Activated T-cell treated with anti-CD3 and anti-CD28 coated beads, Interleukin-2, amount 50 U/mL, for 72 hours (primary cell): Measurements from ENCODE around the gene SFXN5. TPM values are rescaled to one million over a fixed set of nuclear protein-coding genes. Genes with fewer than 3 reads are reported as not detected.

ENCODE experiments used
- ATAC-seq, 2 donors: fragments of 150-1000 bp; cut with Tn5 transposase; replicated peaks in 1 of 2; 2 replicates each; pipeline ENCODE4 v1.10.0; 2021; ENCODE audit warnings: moderate library complexity in 2 of 2, mild to moderate bottlenecking in 1 of 2
- DNase-seq, 2 donors: peaks; one replicate each; pipeline ENCODE4 v3.0.0; 2021 to 2022; ENCODE audit warnings: mixed read lengths in 1 of 2
- H3K27ac Mint-ChIP-seq: one replicate; pipeline ENCODE4 v1.8.0; 2022; ENCODE audit warnings: mild to moderate bottlenecking, moderate library complexity, mixed read lengths
- H3K27me3 Mint-ChIP-seq: one replicate; pipeline ENCODE4 v1.8.0; 2022; ENCODE audit warnings: low read depth, mixed read lengths
- H3K36me3 Mint-ChIP-seq, 2 donors: one replicate each; pipeline ENCODE4 v1.8.0; 2022; ENCODE audit warnings: mixed read lengths in 2 of 2, mild to moderate bottlenecking in 1 of 2; ENCODE audit not compliant: insufficient read depth in 2 of 2
- H3K4me1 Mint-ChIP-seq: one replicate; pipeline ENCODE4 v1.8.0; 2022; ENCODE audit warnings: low read depth, mixed read lengths
- H3K4me3 Mint-ChIP-seq, 2 donors: one replicate each; pipeline ENCODE4 v1.8.0; 2022; ENCODE audit warnings: mild to moderate bottlenecking in 2 of 2, mixed read lengths in 2 of 2, moderate library complexity in 2 of 2
- H3K9me3 Mint-ChIP-seq, 2 donors: one replicate each; pipeline ENCODE4 v1.8.0; 2022; ENCODE audit warnings: mixed read lengths in 2 of 2
- total RNA-seq, 2 donors: library from RNA; stranded (reverse); gene quantifications; one replicate each; pipeline ENCODE4 v1.2.3, GENCODE V29; 2022

Gene SFXN5
- total RNA-seq, 2 donors from 2014 or later = 9.1 to 10.1 TPM

DNA sequence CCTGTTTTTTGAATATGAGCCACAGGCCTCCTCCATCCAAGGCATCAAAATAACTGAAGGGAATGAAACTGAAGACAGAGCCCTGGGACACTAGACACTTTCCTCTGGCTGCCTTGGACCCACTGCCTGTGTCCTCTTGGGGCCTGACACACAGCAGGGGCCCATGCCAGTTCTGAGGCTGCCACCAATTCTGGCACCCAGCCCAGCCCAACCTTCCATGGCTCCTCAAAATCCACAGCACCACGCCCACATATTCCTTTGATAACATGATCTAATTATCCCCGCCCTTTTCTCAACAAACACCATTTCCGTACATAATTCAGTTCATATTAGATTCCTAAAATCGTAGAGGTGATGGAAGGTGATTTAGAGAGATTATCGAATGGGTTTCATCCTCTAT, 90.0 kb downstream of the SFXN5 start:
- H3K4me3 Mint-ChIP-seq = no peak overlapping the region
- no peaks in the 10 kb centered on the region for H3K36me3 Mint-ChIP-seq
- no peak for DNase-seq
- no peaks in the 10 kb centered on the region for H3K9me3 Mint-ChIP-seq
- no peaks in the 10 kb centered on the region for H3K27me3 Mint-ChIP-seq
- H3K27ac Mint-ChIP-seq = no peak overlapping the region
- no peak for ATAC-seq
- peaks cover 4% of the 10 kb centered on the region for H3K4me1 Mint-ChIP-seq

DNA sequence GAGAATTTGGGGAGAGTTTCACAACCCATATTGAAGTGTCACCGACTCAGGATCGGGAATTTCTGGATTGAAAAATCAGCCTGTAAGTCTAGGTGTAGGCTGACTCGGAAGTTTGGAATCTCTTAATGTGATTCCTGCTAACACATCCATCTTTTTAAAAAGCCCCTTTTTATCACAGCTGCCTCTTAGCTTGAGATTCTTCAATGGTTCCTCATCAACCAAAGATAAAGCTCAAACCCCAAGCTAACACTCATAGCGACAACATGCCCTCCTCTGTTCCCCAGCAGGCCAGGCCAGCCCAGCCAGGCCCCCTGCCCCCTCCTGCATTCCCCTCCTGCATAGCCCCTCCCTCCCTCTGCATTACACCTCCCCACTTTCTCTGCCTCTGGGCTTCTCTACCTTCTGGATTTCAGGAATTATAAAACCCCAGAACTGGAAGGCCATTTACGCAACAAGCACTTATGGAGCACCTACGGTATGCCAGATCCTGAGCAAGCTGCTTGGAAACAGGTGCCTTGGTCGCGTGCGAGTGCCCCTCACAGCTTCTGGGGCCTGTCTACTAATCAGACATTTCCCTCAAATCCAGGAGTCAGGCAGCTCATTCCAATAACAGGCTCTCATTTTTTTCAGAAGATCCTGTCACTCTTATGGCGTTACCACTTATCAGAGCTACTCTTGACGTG, 90.8 kb downstream of the SFXN5 start:
- Mint-ChIP-seq H3K27ac (no peak overlapping the region), H3K4me1 (peaks cover 4% of the 10 kb centered on the region), H3K27me3 (no peaks in the 10 kb centered on the region), H3K36me3 (no peaks in the 10 kb centered on the region), H3K9me3 (no peaks in the 10 kb centered on the region), H3K4me3 (no peak overlapping the region)
- ATAC-seq (no peak), DNase-seq (no peak)

DNA sequence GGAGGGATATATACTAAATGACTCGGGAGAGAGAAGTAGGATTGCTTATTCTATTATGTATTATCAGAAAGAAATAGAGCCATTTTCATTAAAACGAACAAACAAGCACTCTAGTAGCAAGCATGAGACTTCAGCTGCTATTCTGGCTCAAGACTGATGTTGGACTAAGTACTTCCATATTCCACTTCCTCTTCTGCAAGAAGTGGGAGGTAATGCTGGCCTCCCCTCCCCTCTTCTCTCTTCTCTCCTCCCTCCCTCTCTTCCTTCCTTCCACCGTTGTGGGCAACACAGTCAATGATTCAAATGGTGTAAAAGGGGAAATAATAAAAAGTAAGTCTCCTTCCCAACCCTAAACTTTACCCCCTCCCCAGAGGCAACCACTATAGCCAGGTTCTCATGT, 91.6 kb downstream of the SFXN5 start:
- no peaks in the 10 kb centered on the region for H3K27me3 Mint-ChIP-seq
- peaks cover 4% of the 10 kb centered on the region for H3K4me1 Mint-ChIP-seq
- no peak overlapping the region for H3K4me3 Mint-ChIP-seq
- no peak for DNase-seq
- no peaks in the 10 kb centered on the region for H3K9me3 Mint-ChIP-seq
- no peak overlapping the region for H3K27ac Mint-ChIP-seq
- no peaks in the 10 kb centered on the region for H3K36me3 Mint-ChIP-seq
- no peak for ATAC-seq

DNA sequence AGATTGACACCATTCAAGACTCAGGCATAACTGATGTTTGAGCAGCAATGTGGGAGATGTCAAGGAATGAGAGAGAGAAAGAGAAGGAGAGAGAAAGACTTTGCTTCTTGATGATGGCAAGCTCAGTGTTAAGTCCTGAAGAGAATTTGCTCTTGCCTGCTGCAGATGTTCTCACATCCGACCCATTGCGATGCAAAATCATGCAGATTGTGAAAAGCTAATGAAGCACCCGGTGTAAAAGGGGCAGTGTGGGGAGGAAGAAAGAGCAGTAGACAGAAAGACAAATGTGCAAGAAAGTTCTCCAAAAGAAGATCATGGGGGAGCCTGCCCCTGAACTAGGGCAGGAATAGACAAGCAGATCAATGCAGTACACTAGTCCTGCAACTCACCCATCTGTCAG, 96.5 kb downstream of the SFXN5 start:
- H3K4me1 Mint-ChIP-seq = peaks cover 2% of the 10 kb centered on the region
- H3K9me3 Mint-ChIP-seq = no peaks in the 10 kb centered on the region
- no peak overlapping the region for H3K4me3 Mint-ChIP-seq
- no peaks in the 10 kb centered on the region for H3K36me3 Mint-ChIP-seq
- ATAC-seq (no peak), DNase-seq (no peak)
- no peaks in the 10 kb centered on the region for H3K27me3 Mint-ChIP-seq
- no peak overlapping the region for H3K27ac Mint-ChIP-seq

DNA sequence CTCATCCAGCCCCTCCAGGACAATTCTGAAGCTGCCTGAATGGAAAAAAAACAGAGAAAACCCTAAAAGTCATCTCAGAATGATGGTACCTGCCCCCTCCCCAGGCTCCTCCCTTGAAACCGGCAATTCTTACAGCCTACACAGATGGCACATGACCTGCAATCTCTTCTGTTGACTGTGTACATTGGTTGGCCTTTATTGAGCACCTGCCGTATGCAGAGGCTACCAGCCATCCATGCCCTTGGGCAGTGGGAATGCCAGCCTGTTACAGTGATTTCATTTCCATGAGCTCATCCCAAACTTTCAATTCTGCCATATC, 97.1 kb downstream of the SFXN5 start:
- no peaks in the 10 kb centered on the region for H3K36me3 Mint-ChIP-seq
- no peak for ATAC-seq
- H3K9me3 Mint-ChIP-seq = no peaks in the 10 kb centered on the region
- H3K4me3 Mint-ChIP-seq = no peak overlapping the region
- no peaks in the 10 kb centered on the region for H3K27me3 Mint-ChIP-seq
- H3K27ac Mint-ChIP-seq = no peak overlapping the region
- DNase-seq = no peak
- H3K4me1 Mint-ChIP-seq = no peaks in the 10 kb centered on the region

DNA sequence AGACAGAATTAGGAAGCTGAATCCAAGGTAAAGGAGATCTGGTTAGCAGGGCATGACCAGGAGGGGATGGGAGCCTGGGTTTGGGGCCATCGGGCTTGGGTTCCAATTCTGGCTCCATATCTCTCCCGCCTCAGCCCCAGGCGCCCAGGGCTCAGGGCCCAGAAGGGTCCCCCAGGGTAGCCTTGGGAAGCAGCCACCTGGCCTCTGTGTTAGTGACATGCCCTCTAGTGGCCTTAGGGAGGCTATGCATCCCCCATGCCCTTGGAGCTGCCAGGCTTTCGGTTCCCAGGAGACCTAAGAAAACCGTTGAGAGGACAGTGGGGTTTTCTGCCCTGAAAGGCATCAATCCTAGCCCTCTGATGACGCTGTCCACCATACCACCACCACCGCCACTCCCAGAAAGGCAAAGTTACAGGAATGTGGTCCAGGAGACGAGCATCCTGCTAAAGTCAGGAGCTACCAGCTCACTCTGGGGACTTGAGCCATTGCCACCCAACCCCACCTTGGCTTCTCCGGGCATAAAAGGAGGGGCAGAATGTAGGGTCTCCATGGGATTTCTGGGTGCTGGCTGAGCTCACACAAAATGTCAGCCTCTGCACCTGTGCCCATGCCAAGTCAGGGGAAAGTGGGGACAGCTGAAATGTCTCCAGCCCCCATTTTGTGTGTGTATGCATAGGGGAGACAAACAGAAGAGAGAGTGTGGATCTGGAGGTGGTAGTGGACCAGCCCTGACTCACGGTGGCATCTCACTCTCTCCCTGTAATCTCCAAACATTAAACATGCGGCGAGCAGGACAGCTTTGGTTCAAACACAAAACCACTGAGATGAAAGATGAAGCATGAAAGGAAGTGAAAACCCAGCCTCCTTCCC, 97.7 kb downstream of the SFXN5 start:
- H3K27me3 Mint-ChIP-seq = no peaks in the 10 kb centered on the region
- no peak overlapping the region for H3K4me3 Mint-ChIP-seq
- no peaks in the 10 kb centered on the region for H3K36me3 Mint-ChIP-seq
- peak; percentile 66 to 77 for ATAC-seq
- no peaks in the 10 kb centered on the region for H3K4me1 Mint-ChIP-seq
- DNase-seq = peak; percentile 37 to 49
- no peaks in the 10 kb centered on the region for H3K9me3 Mint-ChIP-seq
- no peak overlapping the region for H3K27ac Mint-ChIP-seq

DNA sequence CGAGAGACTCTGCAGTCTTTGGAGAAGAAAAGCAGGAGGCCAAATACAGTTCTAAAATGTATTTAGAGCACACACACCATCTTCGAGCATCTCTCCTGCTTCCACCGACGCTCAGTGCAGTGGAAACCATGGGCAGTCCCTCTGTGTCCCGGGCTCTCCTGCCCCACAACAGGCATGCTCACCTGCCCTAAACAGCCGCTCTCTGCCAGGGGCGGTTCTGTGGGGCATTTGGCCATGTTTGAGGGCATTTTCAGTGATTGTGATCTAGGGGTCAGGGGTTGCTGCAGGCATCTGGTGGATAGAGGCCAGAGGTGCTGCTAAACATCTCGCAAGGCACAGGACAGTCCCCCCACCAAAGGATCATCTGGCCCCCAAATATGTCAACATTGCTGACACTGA, 98.4 kb downstream of the SFXN5 start:
- H3K9me3 Mint-ChIP-seq = no peaks in the 10 kb centered on the region
- no peak overlapping the region for H3K4me3 Mint-ChIP-seq
- H3K27ac Mint-ChIP-seq = no peak overlapping the region
- no peaks in the 10 kb centered on the region for H3K36me3 Mint-ChIP-seq
- DNase-seq = no peak
- H3K27me3 Mint-ChIP-seq = no peaks in the 10 kb centered on the region
- no peaks in the 10 kb centered on the region for H3K4me1 Mint-ChIP-seq
- ATAC-seq = no peak

DNA sequence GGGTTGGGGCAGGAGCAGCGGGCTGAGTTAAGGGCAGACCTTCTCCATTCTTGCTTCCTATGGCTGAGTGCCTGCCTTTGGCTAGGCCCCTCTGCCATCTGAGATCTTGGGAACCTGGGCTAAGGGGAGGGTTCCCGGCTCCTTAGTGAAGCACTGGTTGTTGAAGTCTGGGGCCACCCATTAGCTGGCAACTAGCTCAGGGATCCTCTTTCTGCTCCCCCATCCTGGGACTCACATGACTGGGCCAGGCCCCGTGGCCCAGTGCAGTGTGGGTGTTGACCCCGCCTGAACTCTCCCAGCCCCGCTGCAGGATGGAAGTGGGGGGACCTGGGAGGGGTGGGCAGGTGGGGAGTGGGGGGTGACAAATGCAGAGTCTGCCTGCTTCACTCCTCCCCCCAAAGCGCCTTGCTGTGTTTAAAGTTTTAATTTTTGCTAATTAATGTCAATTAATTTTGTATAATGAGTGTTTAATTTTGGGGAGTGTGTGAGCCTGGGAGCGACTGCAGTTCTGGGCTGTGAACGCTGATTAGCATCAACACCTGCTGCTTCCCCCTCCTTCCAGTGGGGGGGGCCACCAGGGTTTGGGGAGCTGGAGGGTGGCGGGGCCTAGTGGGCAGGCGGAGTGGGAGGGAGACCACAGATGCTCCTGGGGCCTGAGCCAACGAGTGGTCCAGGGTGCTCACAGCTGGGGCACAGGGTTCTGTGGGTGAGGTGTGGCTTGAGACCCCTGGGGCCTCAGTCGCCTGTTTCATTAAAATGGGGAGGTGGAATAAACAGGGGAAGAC, 99.0 kb downstream of the SFXN5 start:
- Mint-ChIP-seq H3K36me3 (no peaks in the 10 kb centered on the region), H3K4me3 (no peak overlapping the region), H3K27me3 (no peaks in the 10 kb centered on the region), H3K9me3 (no peaks in the 10 kb centered on the region), H3K4me1 (no peaks in the 10 kb centered on the region), H3K27ac (no peak overlapping the region)
- ATAC-seq = no peak
- DNase-seq = no peak

DNA sequence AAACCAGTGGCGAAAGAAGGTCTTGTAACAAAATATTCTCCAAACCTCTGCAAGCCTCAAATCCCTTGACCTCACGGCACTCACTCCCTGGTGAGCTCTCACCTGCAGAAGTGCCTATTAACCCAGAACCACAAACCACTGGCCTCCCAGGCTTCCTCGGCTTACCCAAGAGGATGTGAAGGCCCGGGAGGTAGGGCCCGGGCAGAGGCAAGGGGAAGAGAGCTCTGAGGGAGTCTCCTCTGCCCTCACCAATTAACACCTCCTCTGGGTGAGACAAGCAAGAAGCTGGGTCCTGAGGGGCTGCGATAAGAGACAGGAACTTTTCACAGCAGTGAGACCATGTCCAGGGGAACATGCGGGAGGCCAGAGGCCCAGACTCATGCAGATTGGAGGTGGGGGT, 100.5 kb downstream of the SFXN5 start:
- H3K36me3 Mint-ChIP-seq = no peaks in the 10 kb centered on the region

DNA sequence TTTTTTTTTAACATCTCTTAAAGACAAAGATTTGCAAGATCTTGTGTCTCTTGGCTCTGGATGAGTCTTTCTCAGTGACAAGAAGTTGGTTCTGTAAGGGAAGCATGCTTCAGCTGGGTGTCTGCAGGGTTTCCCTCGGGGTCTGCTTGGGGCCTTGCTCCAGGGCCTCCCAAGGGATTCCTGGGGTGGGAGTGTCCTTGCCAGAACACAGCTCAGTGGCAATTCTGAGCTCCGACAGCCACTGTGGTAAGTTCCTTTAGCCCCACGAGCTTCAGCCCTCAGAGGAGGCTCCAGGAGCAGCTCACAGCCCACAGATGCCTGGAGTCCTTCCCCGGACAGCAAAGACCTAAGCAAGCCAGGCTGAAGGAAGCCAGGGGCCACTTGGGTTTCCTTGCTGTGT, 101.8 kb downstream of the SFXN5 start:
- no peaks in the 10 kb centered on the region for H3K4me1 Mint-ChIP-seq
- DNase-seq = no peak
- H3K36me3 Mint-ChIP-seq = no peaks in the 10 kb centered on the region
- no peak for ATAC-seq
- H3K4me3 Mint-ChIP-seq = no peak overlapping the region
- no peaks in the 10 kb centered on the region for H3K9me3 Mint-ChIP-seq
- no peaks in the 10 kb centered on the region for H3K27me3 Mint-ChIP-seq
- H3K27ac Mint-ChIP-seq = no peak overlapping the region

More for the DNA sequence above, 100.5 kb downstream of the SFXN5 start:
- Mint-ChIP-seq H3K27me3 (no peaks in the 10 kb centered on the region), H3K9me3 (no peaks in the 10 kb centered on the region), H3K4me1 (no peaks in the 10 kb centered on the region), H3K27ac (no peak overlapping the region), H3K4me3 (no peak overlapping the region)
- DNase-seq = no peak
- no peak for ATAC-seq

DNA sequence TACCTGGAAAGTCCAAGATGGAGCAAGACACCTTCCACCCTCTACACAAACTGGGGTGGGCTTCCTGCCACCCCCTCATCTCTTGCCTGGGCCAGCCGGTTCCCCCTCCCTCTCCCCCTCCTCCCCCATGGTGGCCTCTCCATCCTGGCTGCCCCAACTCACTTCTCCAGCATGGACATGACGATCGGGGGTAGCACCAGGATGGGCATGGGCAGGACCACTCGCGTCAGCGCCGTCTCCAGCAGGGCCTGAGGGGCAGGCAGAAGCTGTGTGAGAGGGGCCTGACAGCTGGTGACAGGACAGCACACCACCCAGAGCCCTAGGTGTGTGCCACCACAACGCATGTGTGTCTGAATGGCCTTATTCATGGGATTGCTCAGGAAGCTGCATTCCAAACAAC, 103.2 kb downstream of the SFXN5 start:
- no peak for ATAC-seq
- no peak overlapping the region for H3K4me3 Mint-ChIP-seq
- H3K4me1 Mint-ChIP-seq = no peaks in the 10 kb centered on the region
- no peak overlapping the region for H3K27ac Mint-ChIP-seq
- no peak for DNase-seq
- no peaks in the 10 kb centered on the region for H3K27me3 Mint-ChIP-seq
- H3K9me3 Mint-ChIP-seq = no peaks in the 10 kb centered on the region
- no peaks in the 10 kb centered on the region for H3K36me3 Mint-ChIP-seq

DNA sequence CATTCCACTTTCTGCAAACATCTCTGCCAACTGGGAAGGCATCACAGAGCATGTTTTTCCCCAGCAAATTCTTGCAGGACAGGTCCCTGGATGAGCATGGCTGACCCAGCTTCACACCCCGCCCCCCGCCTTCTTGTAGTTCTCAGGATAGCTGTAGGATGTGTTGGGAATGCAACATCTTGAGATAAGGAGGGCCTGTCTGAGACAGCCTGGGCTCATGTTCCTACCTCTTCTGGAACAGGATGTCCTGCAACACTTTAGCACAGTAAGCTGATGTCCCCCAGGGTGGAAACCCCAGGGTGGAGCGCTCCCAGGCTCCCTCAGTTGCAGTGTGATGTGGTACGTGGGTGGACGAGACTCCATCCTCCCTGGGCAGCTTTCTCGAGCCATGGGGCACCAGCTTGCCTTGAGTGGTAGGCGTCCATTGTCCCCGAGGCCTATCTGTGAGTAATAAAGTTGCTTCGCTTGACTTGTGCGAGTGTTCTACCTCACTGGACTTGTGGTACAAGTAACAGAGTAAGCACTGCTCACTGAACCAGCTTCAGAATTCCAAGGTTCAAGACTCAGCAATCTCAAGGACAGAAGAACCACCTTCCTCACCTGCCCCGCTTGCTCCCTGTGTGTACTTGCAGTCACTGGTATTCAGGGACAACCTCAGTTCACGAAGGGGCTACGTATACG, 105.6 kb downstream of the SFXN5 start:
- H3K27ac Mint-ChIP-seq = no peak overlapping the region
- no peak overlapping the region for H3K4me3 Mint-ChIP-seq
- no peaks in the 10 kb centered on the region for H3K36me3 Mint-ChIP-seq
- no peaks in the 10 kb centered on the region for H3K4me1 Mint-ChIP-seq
- no peak for DNase-seq
- ATAC-seq = no peak
- H3K27me3 Mint-ChIP-seq = no peaks in the 10 kb centered on the region
- H3K9me3 Mint-ChIP-seq = no peaks in the 10 kb centered on the region

DNA sequence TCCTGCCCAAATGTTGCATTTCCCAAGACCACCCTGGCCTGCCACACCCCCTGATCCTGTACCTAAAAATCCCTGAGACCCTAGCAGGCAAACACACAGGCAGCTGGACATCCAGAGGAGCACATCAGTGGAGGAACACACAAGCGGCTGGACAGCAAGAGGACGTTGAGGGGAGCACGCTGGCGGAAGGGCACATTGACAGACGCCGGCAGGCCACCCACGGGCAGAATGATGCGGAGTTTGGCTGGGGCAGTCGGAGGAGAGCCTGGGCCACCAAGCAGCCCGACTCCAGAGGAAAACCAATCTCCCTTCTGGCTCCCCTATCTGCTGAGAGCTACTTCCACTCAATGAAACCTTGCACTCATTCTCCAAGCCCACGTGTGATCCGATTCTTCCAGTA, 106.5 kb downstream of the SFXN5 start:
- no peaks in the 10 kb centered on the region for H3K36me3 Mint-ChIP-seq
- DNase-seq (no peak), ATAC-seq (no peak)
- no peaks in the 10 kb centered on the region for H3K9me3 Mint-ChIP-seq
- H3K27me3 Mint-ChIP-seq = no peaks in the 10 kb centered on the region
- H3K4me1 Mint-ChIP-seq = no peaks in the 10 kb centered on the region
- no peak overlapping the region for H3K27ac Mint-ChIP-seq
- H3K4me3 Mint-ChIP-seq = no peak overlapping the region
